ENCODE results near the gene SCN1B.

The SCN1B gene

DNA sequence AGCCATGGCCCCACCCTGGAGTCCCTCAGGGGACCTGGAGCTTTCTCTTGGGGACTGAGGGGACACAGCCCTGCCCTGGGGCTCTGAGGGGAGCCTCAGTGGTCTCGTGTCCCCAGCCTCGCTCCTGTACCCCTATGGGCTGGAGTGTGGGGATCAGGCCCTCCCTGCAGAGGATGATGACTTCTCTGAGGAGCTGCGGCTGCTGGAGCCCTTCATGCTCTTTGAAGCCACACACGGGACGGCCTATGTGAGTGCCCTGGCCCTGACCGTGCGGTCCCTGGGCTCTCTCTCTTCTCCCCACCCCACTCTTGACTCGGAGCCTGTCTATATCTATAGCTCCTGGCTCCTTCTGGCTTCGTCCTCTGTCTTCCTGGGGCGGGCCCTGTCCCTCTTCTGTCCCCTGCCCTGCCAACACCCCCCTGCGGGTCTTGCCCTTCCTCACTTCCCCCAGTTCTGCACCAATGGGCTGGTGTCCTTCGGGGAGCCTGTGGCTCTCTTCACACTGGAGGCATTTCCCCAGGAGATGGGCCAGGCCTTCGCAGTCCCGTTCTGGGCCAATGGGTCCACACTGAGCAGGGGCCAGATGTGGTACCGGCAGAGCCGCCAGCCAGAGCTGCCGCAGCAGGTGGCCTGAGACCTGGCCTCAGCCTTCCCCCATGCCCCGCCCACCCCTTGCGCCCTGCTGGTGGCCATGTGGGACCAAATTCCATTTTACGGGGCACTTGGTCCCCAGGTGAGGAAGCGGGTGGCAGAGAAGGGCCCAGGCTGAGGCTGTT lies 44.3 kb downstream of the SCN1B start:
- H2AFZ ChIP-seq (ENCODE audit: low read length), result no peak overlapping the region
- no peaks in the 10 kb centered on the region for H3K36me3 ChIP-seq (replicated peaks; ENCODE audit: insufficient read depth, low read length)
- DNase-seq, result no peak
- H3F3A ChIP-seq (ENCODE audit: insufficient read depth, low read length), result no peaks in the 10 kb centered on the region
- H3K4me3 ChIP-seq (ENCODE audit: low read length), result no peak overlapping the region
- no peaks in the 10 kb centered on the region for H3K79me2 ChIP-seq (ENCODE audit: low read length)
- no peaks in the 10 kb centered on the region for H3K9me2 ChIP-seq (replicated peaks; ENCODE audit: insufficient read depth, low read length)
- no peaks in the 10 kb centered on the region for H4K20me1 ChIP-seq (ENCODE audit: insufficient read depth, low read length)
- TF ChIP-seq EZH2 (optimal IDR thresholded peaks at IDR 0.05; ENCODE audit: low read depth, low read length) (no peak), EZH2phosphoT487 (IDR thresholded peaks at IDR 0.05; ENCODE audit: low read length) (no peak)
- TF ChIP-seq, protein P1, sequence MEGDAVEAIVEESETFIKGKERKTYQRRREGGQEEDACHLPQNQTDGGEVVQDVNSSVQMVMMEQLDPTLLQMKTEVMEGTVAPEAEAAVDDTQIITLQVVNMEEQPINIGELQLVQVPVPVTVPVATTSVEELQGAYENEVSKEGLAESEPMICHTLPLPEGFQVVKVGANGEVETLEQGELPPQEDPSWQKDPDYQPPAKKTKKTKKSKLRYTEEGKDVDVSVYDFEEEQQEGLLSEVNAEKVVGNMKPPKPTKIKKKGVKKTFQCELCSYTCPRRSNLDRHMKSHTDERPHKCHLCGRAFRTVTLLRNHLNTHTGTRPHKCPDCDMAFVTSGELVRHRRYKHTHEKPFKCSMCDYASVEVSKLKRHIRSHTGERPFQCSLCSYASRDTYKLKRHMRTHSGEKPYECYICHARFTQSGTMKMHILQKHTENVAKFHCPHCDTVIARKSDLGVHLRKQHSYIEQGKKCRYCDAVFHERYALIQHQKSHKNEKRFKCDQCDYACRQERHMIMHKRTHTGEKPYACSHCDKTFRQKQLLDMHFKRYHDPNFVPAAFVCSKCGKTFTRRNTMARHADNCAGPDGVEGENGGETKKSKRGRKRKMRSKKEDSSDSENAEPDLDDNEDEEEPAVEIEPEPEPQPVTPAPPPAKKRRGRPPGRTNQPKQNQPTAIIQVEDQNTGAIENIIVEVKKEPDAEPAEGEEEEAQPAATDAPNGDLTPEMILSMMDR (IDR thresholded peaks at IDR 0.05; ENCODE audit: low read length), result no peak
- no peak overlapping the region for H3K4me2 ChIP-seq (ENCODE audit: low read depth, low read length)
- H3K27me3 ChIP-seq (replicated peaks; ENCODE audit: insufficient read depth, low read length), result peaks cover 90% of the 10 kb centered on the region
- no peaks in the 10 kb centered on the region for H3K9me3 ChIP-seq (replicated peaks; ENCODE audit: insufficient read depth, low read length)
- no peak overlapping the region for H3K9ac ChIP-seq (ENCODE audit: low read length)
- H3K27ac ChIP-seq (ENCODE audit: low read length), result no peak overlapping the region
- no peaks in the 10 kb centered on the region for H3K4me1 ChIP-seq (ENCODE audit: low read length)

DNA sequence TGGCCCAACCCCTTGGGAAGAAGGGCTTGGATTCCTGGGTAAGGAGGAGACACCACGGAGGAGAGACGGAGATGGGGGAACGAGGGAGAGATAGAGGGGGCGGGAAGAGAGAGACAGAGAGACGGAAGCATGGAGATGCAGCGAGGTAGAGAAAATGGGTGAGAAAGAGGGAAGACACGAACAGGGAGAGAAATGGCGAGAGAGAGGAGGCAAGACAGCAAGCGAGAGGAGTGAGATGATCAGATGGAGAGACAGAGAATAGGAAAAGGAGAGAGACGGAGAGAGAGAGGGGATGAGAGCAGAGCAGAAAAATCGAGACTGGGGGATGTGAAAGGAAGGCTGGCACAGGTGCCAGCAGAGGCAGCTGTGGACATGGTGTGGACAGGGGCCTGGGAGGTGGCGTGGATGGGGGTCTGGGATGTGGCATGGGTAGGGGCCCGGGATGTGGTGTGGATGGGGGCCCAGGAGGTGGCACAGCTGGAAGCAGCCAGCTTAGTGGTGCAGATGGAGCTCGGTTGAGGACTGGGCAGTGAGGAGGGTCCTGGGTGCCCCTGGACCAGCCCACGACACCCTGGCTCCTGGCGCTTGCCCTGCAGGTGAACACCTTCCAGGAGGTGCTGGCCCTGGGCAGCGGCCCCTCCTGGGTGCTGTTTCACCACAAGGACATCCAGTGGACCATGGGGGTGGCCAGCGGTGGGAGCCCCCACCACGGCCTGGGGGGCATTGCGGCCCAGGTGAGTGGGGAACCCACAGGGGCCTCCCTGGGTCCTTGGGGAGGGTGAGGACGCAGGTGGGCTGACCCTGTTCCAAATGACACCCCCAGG lies 45.1 kb downstream of the SCN1B start:
- Histone ChIP-seq H3K4me3 (ENCODE audit: low read length) (no peak overlapping the region), H3K79me2 (ENCODE audit: low read length) (no peaks in the 10 kb centered on the region), H3K27me3 (replicated peaks; ENCODE audit: insufficient read depth, low read length) (peaks cover 90% of the 10 kb centered on the region), H3K27ac (ENCODE audit: low read length) (no peak overlapping the region), H3F3A (ENCODE audit: insufficient read depth, low read length) (no peaks in the 10 kb centered on the region), H4K20me1 (ENCODE audit: insufficient read depth, low read length) (no peaks in the 10 kb centered on the region), H3K9ac (ENCODE audit: low read length) (no peak overlapping the region), H3K4me1 (ENCODE audit: low read length) (no peaks in the 10 kb centered on the region), H3K4me2 (ENCODE audit: low read depth, low read length) (no peak overlapping the region), H2AFZ (ENCODE audit: low read length) (no peak overlapping the region), H3K9me2 (replicated peaks; ENCODE audit: insufficient read depth, low read length) (no peaks in the 10 kb centered on the region), H3K36me3 (replicated peaks; ENCODE audit: insufficient read depth, low read length) (no peaks in the 10 kb centered on the region), H3K9me3 (replicated peaks; ENCODE audit: insufficient read depth, low read length) (no peaks in the 10 kb centered on the region)
- DNase-seq, result no peak
- TF ChIP-seq EZH2phosphoT487 (IDR thresholded peaks at IDR 0.05; ENCODE audit: low read length), result no peak
- TF ChIP-seq EZH2 (optimal IDR thresholded peaks at IDR 0.05; ENCODE audit: low read depth, low read length), result no peak
- TF ChIP-seq, protein P1 (IDR thresholded peaks at IDR 0.05; ENCODE audit: low read length), result no peak

DNA sequence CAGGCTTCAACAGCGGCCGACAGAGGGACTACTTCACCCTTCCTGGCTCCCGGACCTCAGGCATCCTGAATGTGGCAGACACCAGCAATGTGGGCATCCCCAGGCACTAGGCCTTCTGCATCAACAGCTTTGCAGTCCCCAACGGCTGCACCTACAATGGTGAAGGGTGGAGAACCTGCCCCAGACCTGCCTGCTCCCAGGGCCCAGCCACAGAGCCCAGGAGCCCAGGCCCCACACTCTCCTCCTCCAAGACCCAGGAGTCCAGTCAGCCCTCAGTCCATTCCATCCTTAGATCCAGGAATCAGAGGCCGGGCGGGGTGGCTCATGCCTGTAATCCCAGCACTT lies 45.7 kb downstream of the SCN1B start:
- H3K9me2 ChIP-seq (replicated peaks; ENCODE audit: insufficient read depth, low read length), result no peaks in the 10 kb centered on the region
- H3K36me3 ChIP-seq (replicated peaks; ENCODE audit: insufficient read depth, low read length), result no peaks in the 10 kb centered on the region
- H3K4me1 ChIP-seq (ENCODE audit: low read length), result no peaks in the 10 kb centered on the region
- peaks cover 90% of the 10 kb centered on the region for H3K27me3 ChIP-seq (replicated peaks; ENCODE audit: insufficient read depth, low read length)
- TF ChIP-seq EZH2phosphoT487 (IDR thresholded peaks at IDR 0.05; ENCODE audit: low read length) (no peak), EZH2 (optimal IDR thresholded peaks at IDR 0.05; ENCODE audit: low read depth, low read length) (no peak)
- TF ChIP-seq, protein P1 (IDR thresholded peaks at IDR 0.05; ENCODE audit: low read length), result no peak
- no peak for DNase-seq
- H3K9me3 ChIP-seq (replicated peaks; ENCODE audit: insufficient read depth, low read length), result no peaks in the 10 kb centered on the region
- H3K27ac ChIP-seq (ENCODE audit: low read length), result no peak overlapping the region
- H3K4me3 ChIP-seq (ENCODE audit: low read length), result no peak overlapping the region
- H2AFZ ChIP-seq (ENCODE audit: low read length), result no peak overlapping the region
- H3K79me2 ChIP-seq (ENCODE audit: low read length), result no peaks in the 10 kb centered on the region
- H3K9ac ChIP-seq (ENCODE audit: low read length), result no peak overlapping the region
- H3K4me2 ChIP-seq (ENCODE audit: low read depth, low read length), result no peak overlapping the region
- H3F3A ChIP-seq (ENCODE audit: insufficient read depth, low read length), result no peaks in the 10 kb centered on the region
- no peaks in the 10 kb centered on the region for H4K20me1 ChIP-seq (ENCODE audit: insufficient read depth, low read length)
